ENCODE results near the gene URI1.

Gene URI1

DNA sequence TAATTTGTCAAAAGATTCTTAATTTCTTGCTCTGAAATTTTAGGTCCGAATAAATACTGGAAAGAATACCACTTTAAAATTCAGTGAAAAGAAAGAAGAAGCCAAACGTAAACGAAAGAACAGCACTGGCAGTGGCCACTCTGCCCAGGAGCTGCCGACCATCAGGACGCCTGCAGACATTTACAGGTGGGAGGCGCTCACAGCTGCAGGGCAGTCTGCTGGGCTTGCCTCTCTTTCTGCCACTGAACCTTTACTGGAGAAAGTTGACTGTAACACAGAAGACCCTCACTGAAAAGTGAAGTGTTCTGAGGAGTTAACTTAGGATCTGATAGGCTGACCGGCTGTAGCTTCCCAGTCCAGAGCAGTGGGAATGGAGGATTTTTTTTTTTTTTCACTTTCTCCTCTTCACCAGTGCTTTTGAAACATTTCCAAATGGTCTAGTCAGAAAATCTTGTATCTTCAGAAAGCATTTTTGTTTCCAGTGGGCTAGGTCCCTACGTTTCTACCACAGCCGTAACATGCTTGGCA, 69.1 kb downstream of the URI1 start:
- no peak overlapping the region for H3K4me3 ChIP-seq (ENCODE audit: low read depth, low read length)
- CTCF ChIA-PET: no interaction called here
- TF ChIP-seq, protein P1, sequence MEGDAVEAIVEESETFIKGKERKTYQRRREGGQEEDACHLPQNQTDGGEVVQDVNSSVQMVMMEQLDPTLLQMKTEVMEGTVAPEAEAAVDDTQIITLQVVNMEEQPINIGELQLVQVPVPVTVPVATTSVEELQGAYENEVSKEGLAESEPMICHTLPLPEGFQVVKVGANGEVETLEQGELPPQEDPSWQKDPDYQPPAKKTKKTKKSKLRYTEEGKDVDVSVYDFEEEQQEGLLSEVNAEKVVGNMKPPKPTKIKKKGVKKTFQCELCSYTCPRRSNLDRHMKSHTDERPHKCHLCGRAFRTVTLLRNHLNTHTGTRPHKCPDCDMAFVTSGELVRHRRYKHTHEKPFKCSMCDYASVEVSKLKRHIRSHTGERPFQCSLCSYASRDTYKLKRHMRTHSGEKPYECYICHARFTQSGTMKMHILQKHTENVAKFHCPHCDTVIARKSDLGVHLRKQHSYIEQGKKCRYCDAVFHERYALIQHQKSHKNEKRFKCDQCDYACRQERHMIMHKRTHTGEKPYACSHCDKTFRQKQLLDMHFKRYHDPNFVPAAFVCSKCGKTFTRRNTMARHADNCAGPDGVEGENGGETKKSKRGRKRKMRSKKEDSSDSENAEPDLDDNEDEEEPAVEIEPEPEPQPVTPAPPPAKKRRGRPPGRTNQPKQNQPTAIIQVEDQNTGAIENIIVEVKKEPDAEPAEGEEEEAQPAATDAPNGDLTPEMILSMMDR (IDR thresholded peaks at IDR 0.05; ENCODE audit: insufficient read depth, low read length, missing control alignments): no peak
- DNase-seq (ENCODE audit: low read depth, low spot score): no peak
- POLR2A ChIA-PET: no interaction called here

DNA sequence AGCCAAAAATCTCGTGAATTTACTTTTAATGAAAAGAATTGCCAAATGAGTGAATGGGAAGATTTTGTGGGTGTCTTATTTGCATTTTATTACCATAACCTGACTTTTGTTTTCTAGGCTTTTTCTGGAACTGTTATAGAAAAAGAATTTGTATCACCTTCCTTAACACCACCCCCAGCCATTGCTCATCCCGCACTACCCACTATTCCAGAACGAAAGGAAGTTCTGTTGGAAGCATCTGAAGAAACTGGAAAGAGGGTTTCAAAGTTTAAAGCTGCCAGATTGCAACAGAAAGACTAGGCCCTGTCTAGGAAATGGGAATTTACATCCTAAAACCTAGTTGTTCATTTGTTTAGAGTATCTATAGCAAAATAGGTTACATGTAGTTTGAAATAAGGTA, 72.7 kb downstream of the URI1 start:
- DNase-seq (ENCODE audit: low read depth, low spot score): no peak
- no peak overlapping the region for H3K4me3 ChIP-seq (ENCODE audit: low read depth, low read length)
- CTCF ChIA-PET: interaction anchor here (1.4 to 1.5 kb wide), 2 partner anchors 12 to 16 kb away, joined by 3 to 4 read pairs; no protein-coding TSS in a partner anchor
- TF ChIP-seq, protein P1 (IDR thresholded peaks at IDR 0.05; ENCODE audit: insufficient read depth, low read length, missing control alignments): no peak
- POLR2A ChIA-PET: no interaction called here

DNA sequence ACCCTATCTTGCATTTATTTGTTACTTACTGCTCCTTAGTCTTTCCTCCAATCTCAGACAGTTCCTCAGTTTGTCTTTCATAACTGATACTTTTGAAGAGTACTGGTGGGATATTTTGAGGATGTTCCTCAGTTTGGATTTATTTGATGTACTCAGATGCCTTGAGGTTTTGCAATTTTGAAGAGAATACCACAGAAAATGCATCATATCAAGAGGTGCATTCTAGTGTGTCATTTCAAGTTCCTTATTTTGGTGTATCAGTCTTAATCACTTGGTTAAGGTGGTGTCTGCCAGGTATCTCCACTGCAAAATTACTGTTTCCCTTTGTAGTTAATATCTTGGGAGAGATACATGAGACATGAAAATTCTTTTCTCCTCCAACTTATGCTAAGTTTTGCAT, 75.1 kb downstream of the URI1 start:
- no peak for DNase-seq (ENCODE audit: low read depth, low spot score)
- POLR2A ChIA-PET: interaction anchor here (1.2 kb wide), 1 partner anchor 19 kb away, joined by 3 read pairs; no protein-coding TSS in a partner anchor
- CTCF ChIA-PET: no interaction called here
- TF ChIP-seq, protein P1 (IDR thresholded peaks at IDR 0.05; ENCODE audit: insufficient read depth, low read length, missing control alignments): no peak
- H3K4me3 ChIP-seq (ENCODE audit: low read depth, low read length): no peak overlapping the region

DNA sequence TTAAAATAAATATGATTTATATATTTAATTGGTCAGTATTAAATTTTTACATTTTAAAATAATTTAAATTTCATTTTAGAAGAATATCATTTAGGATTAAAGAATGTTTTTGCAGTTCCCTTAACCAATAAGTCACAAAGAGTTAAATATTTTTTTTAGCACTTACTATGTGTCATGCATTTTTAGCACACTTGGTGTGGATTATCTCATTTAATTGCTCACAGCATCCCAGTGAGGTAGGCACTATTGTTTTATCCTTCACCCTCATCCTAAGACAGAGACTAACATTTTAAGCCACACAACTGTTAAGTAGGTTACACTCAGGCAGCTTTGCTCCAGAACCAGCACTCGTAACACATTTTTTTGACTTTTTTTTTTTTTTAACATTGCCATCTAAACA, 78.2 kb downstream of the URI1 start:
- TF ChIP-seq, protein P1 (IDR thresholded peaks at IDR 0.05; ENCODE audit: insufficient read depth, low read length, missing control alignments): no peak
- ChIA-PET POLR2A (no interaction called here), CTCF (interaction anchor here (1.2 kb wide), 1 partner anchor 17 kb away, joined by 5 read pairs; no protein-coding TSS in a partner anchor)
- no peak for DNase-seq (ENCODE audit: low read depth, low spot score)
- H3K4me3 ChIP-seq (ENCODE audit: low read depth, low read length): no peak overlapping the region

- no peak for DNase-seq (ENCODE audit: low read depth, low spot score)
- TF ChIP-seq, protein P1 (IDR thresholded peaks at IDR 0.05; ENCODE audit: insufficient read depth, low read length, missing control alignments): no peak
- ChIA-PET CTCF (no interaction called here), POLR2A (no interaction called here)
- H3K4me3 ChIP-seq (ENCODE audit: low read depth, low read length): no peak overlapping the region
These were observed 80.6 kb downstream of the URI1 start for GRCh38 chr19:30022659-30023058.

- DNase-seq (ENCODE audit: low read depth, low spot score): no peak
- CTCF ChIA-PET: no interaction called here
- POLR2A ChIA-PET: no interaction called here
These were observed 81.3 kb downstream of the URI1 start for GRCh38 chr19:30023330-30023729.

More at GRCh38 chr19:30023330-30023729, 81.3 kb downstream of the URI1 start:
- TF ChIP-seq, protein P1 (IDR thresholded peaks at IDR 0.05; ENCODE audit: insufficient read depth, low read length, missing control alignments): no peak
- H3K4me3 ChIP-seq (ENCODE audit: low read depth, low read length): no peak overlapping the region

Data from AG04449 (cell line).